ENCODE data around the gene WDR18. TPM values are rescaled to one million over a fixed set of nuclear protein-coding genes. Genes with fewer than 3 reads are reported as not detected.

Gene WDR18
- total and polyA plus RNA-seq, 2 of the 4 experiments (the other 2 are of a cell fraction), result 37.1 to 56.9 TPM

- TF ChIP-seq MXI1 (IDR thresholded peaks at IDR 0.05; ENCODE audit: borderline replicate concordance, low read depth, low read length), result no peak
These were observed 21.3 kb upstream of the WDR18 start (continued) for GRCh38 chr19:962683-963400.

- in situ Hi-C loops (cut with MboI; ENCODE audit: low sequenced_read_pairs), result no loop called here
- H3K18ac ChIP-seq (ENCODE audit: low read depth, low read length), result no peak overlapping the region
- TF ChIP-seq MAZ (IDR thresholded peaks at IDR 0.05; ENCODE audit: borderline replicate concordance, low read depth, low read length) (no peak), ELK1 (IDR thresholded peaks at IDR 0.05; ENCODE audit: borderline replicate concordance, low read depth, low read length) (no peak), RCOR1 (IDR thresholded peaks at IDR 0.05; ENCODE audit: insufficient replicate concordance, low read length) (no peak), USF2 (IDR thresholded peaks at IDR 0.05; ENCODE audit: low read depth, low read length) (no peak), RAD21 (IDR thresholded peaks at IDR 0.05; ENCODE audit: low read length) (no peak), MXI1 (IDR thresholded peaks at IDR 0.05; ENCODE audit: borderline replicate concordance, low read depth, low read length) (no peak), RFX5 (IDR thresholded peaks at IDR 0.05; ENCODE audit: low read depth, low read length) (no peak), CHD1 (IDR thresholded peaks at IDR 0.05; ENCODE audit: low read depth, low read length) (no peak), BHLHE40 (IDR thresholded peaks at IDR 0.05; ENCODE audit: low read depth, low read length) (no peak), FOS (IDR thresholded peaks at IDR 0.05; ENCODE audit: low read depth, low read length) (no peak), SMC3 (IDR thresholded peaks at IDR 0.05; ENCODE audit: low read depth, low read length) (no peak), MAFK (IDR thresholded peaks at IDR 0.05; ENCODE audit: low read depth, low read length) (no peak), POLR2A (IDR thresholded peaks at IDR 0.05; ENCODE audit: low read depth, low read length) (no peak), CEBPB (IDR thresholded peaks at IDR 0.05; ENCODE audit: low read depth, low read length) (no peak), NFE2L2 (IDR thresholded peaks at IDR 0.05; ENCODE audit: low read depth, low read length) (no peak)
These were observed 20.6 kb upstream of the WDR18 start for GRCh38 chr19:963486-963951.

More at GRCh38 chr19:963486-963951, 20.6 kb upstream of the WDR18 start:
- Histone ChIP-seq H2BK15ac (ENCODE audit: low read depth, low read length) (no peak overlapping the region), H3K23ac (ENCODE audit: low read depth, low read length) (no peak overlapping the region), H4K20me1 (ENCODE audit: insufficient read depth, low read length) (peaks cover 29% of the 10 kb centered on the region; the same call in 1 of the 2 replicates), H3K9me1 (ENCODE audit: insufficient read depth, low read length) (peaks cover 6% of the 10 kb centered on the region; the same call in 1 of the 2 replicates), H3K79me1 (ENCODE audit: low read depth in 1 of 2, low read length in 2 of 2) (peaks cover 46 to 77% of the 10 kb centered on the region in 2 experiments), H2BK20ac (ENCODE audit: low read depth, low read length) (no peak overlapping the region), H4K5ac (ENCODE audit: low read depth, low read length) (no peak overlapping the region), H2BK5ac (ENCODE audit: low read depth, low read length, poor library complexity, severe bottlenecking) (no peak overlapping the region), H3K36me3 (ENCODE audit: control insufficient read depth, insufficient read depth, low read length) (peaks cover 73% of the 10 kb centered on the region), H2AK9ac (replicated peaks; ENCODE audit: low read depth, low read length, poor library complexity) (peak overlapping the region; percentile 65), H2BK120ac (ENCODE audit: low read depth, low read length) (no peak overlapping the region), H3K14ac (replicated peaks; ENCODE audit: low read depth, low read length) (no peak overlapping the region), H3K4me3 (ENCODE audit: insufficient read depth, low read depth, low read length) (no peak overlapping the region), H3K9ac (ENCODE audit: low read depth, low read length) (no peak overlapping the region), H2AK5ac (ENCODE audit: low read depth, low read length) (no peak overlapping the region), H4K8ac (ENCODE audit: low read depth in 2 of 2, low read length in 2 of 2) (no peak overlapping the region), H3K9me3 (ENCODE audit: control insufficient read depth, insufficient read depth, low read length) (no peaks in the 10 kb centered on the region), H2AFZ (replicated peaks; ENCODE audit: low read length, poor library complexity) (no peak overlapping the region), H3K56ac (ENCODE audit: extremely low read depth, insufficient read depth, low read length) (no peak overlapping the region), H3K4me1 (ENCODE audit: control insufficient read depth, insufficient read depth, low read length) (peaks cover 7% of the 10 kb centered on the region), H4K91ac (ENCODE audit: insufficient read depth, low read depth, low read length) (no peak overlapping the region), H3K27ac (ENCODE audit: insufficient read depth, low read length) (no peak overlapping the region), H3K27me3 (ENCODE audit: control insufficient read depth, insufficient read depth, low read length) (no peaks in the 10 kb centered on the region), H3K4ac (ENCODE audit: low read depth, low read length) (no peak overlapping the region), H3K4me2 (ENCODE audit: low read depth, low read length) (no peak overlapping the region)
- intact Hi-C loops (cut with micrococcal nuclease) (loop anchor here (2.0 kb wide), 1 partner anchor 31 kb away; no protein-coding TSS in a partner anchor), dilution Hi-C loops (cut with HindIII; ENCODE audit: low sequenced_read_pairs, unreplicated experiment) (no loop called here)
- 73% methylated on average over 3 of the region's 11 CpGs; no CpG with 5 or more reads in 1 of the 2 experiments for WGBS, 2 experiments (ENCODE audit: extremely low coverage in 2 of 2, insufficient read length in 1 of 2)
- ChIA-PET POLR2A (ENCODE audit: unreplicated experiment) (no interaction called here), CTCF (no interaction called here)
- ATAC-seq (ENCODE audit: low read depth) (no peak), DNase-seq (no peak)
- no TSS peak for BruUV-seq (replicated peaks)
